SW480 (cell line): ENCODE measurements around the gene UGP2.

ENCODE experiments used
- DNase-seq: peaks from one replicate; pipeline ENCODE4 v3.0.0-alpha.2; 2016; ENCODE audit warnings: low spot score

UGP2 gene

DNA sequence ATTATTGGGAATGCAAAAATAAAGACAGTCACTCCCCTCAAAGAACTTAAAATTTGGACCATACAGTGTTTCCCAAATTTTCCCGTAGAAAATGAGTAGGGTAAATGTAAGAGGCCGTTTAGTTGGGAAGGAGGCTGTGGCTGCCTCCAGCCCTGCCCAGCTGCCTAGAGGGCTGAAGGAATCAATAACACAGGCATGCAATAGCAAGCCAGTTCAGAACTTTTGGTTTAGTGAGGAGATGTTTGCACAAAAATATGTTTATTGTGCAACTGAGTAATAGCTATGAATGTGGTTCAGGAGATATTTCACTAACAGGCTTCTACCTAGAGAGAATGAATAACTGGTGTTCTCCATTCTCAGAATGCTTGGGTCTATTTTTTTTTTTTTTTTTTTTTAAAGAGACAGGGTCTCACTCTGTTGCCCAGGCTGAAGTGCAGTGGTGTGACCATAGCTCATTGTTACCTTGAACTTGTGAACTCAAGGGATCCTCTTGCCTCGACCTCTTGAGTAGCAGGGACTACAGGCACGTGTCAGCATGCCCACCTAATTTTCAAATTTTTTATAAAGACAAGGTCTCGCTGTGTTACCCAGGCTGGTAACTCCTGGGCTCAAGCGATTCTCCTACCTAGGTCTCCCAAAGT lies 23.6 kb downstream of the UGP2 start:
- no peak for DNase-seq

DNA sequence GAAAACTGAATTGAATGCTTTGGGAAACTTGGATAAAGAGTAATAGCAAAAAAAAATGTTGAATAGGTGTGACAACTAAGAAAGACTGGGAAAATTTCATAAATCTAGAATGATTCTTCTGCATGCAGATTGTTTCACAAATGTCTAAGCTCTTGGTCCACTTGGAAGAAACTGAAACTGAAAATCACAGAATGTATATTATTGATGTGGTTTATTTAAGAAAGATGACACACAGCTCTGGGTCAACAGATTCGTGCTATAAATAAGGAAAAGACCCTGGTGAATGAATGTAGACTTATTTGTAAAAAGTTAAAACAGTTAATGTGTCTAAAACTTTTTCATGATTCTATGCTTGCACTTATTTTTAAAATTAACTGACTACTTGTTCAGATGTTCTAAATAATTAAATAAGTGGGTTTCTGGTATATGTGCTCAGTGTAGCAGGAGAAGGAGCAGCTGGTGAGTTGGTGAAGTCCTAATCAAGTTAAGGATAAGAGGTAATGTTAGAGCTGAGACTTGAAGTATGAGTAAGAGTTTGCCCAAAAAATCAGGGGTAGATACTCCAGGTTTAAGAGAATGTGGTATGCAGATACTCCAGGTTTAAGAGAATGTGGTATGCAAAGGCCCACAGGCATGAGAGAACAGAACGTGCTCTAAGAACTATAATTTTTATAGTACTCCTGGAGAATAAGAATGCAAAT lies 24.5 kb downstream of the UGP2 start:
- DNase-seq: no peak

GRCh38 chr2:63870679-63871078 lies 29.0 kb downstream of the UGP2 start:
- no peak for DNase-seq

GRCh38 chr2:63871864-63872263 lies 30.2 kb downstream of the UGP2 start:
- no peak for DNase-seq

- no peak for DNase-seq
These were observed 31.1 kb downstream of the UGP2 start for GRCh38 chr2:63872571-63873328.

GRCh38 chr2:63874204-63875130 lies 32.8 kb downstream of the UGP2 start:
- no peak for DNase-seq

DNA sequence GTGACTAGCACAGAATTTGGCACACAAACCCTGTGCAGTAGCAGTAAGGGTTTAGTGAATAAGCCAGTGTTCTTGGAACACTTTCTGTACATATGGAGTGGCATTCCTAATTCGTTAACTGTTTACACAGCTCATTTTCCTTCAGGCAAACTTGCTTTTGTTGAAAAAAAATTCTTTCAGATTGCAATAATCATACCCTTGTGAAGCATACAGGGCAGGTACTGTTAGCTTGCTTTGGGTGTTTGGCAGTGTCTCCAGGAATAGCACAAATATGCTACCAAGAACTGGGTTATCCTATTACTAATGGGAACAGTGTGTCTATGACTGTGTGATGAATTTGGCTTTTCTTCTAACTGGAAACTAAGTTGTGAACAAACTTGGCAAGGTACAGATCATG lies 33.4 kb downstream of the UGP2 start:
- DNase-seq: no peak

DNA sequence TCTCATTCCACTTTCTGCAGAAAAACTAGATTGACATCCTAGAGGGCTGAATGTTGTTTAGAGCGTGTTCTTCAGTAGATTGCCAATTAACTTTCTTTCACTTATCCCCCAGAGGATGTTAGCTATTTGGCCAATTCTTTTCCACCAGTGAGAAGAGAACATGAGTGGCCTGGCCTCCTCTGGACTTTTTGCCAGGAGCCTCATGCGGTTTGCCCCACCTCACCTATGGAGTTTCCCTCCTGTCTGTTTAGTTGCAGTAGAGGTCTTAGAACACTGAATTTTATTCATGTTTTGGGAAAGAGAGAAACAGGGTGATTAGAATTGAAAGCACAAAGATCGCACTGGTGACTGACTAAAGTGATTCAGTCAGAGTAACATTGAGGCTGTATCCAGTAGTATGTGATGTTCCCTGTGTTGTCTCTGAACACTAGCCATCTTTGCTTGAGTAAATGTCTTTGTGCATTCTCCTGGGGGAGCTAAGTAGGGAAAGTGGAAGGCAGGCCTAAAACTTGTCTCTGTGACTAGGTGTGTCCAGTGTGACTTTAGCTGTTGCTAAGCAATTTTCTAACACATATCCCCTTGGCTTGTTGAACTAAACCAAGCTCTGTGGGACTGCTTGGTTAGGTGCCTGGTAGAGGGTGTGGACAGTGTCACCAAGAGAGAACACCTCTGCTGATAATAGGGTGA lies 34.0 kb downstream of the UGP2 start:
- no peak for DNase-seq

DNA sequence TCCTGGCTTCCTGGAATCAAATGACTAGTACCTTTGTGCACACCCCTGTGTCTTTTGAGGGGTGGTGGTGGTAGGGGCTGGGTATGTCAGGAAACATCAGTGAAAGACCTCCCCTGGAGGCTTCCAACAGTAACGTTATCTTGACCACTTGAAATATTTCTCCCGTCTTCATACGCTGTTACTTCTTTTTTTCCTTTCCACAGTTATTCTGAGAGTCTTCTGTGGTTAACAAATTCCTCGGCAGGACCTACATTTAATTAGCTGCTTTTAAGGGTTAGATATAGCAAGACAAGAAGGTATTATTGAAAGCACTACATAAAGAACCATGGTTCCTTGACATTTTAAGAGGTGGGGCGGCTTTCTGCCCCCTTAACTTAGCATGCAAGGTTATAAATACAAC lies 34.6 kb downstream of the UGP2 start:
- DNase-seq: no peak

- DNase-seq: no peak
These were observed 36.8 kb downstream of the UGP2 start for GRCh38 chr2:63878486-63878885.

GRCh38 chr2:63879876-63880433 lies 38.3 kb downstream of the UGP2 start:
- DNase-seq: no peak

- DNase-seq: no peak
These were observed 38.9 kb downstream of the UGP2 start for GRCh38 chr2:63880625-63881024.

GRCh38 chr2:63881205-63881604 lies 39.5 kb downstream of the UGP2 start:
- DNase-seq: no peak

DNA sequence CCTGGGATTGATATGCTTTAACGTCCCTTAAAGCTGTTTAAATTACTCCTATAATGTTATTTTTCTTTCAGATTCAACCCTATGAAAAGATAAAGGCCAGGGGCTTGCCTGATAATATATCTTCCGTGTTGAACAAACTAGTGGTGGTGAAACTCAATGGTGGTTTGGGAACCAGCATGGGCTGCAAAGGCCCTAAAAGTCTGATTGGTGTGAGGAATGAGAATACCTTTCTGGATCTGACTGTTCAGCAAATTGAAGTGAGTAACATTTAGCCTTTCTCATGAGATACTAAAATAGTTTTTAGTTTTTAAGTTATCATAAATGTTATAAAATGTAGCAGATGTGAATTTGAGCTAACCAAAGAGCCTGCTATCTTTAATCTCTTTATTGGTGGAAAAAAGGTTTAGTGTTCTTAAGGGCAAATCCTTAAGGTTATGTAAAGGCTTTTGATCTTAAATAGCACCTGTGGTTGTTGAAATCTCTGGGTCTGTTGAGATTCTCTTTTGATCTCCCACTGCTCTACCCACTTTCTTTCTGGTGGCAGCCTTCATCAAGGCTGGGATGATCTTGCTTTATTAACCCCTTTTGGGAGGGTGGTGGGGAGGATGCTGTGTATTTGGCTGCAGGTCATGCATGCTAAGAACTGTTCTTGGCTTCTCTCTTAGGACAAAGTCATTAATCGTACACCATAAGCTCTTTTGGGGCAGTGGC lies 40.9 kb downstream of the UGP2 start:
- no peak for DNase-seq

DNA sequence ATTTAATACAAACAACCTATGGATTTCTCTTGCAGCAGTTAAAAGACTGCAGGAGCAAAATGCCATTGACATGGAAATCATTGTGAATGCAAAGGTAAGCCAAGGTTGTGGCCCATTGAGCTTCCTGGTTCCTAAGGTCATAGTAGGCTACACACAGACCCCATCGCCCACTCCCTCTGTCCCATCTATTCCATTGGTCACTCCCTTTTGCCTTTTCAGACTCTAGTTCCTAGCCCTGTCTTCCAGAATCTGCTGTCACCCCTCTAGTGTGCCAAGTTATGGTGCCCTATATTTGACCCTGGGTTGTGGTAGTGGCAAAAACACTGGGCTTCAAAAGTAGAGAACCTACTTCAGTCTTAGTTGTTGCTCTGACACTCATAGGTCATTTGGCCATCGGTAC lies 44.7 kb downstream of the UGP2 start:
- no peak for DNase-seq

GRCh38 chr2:63888053-63888452 lies 46.4 kb downstream of the UGP2 start:
- no peak for DNase-seq

DNA sequence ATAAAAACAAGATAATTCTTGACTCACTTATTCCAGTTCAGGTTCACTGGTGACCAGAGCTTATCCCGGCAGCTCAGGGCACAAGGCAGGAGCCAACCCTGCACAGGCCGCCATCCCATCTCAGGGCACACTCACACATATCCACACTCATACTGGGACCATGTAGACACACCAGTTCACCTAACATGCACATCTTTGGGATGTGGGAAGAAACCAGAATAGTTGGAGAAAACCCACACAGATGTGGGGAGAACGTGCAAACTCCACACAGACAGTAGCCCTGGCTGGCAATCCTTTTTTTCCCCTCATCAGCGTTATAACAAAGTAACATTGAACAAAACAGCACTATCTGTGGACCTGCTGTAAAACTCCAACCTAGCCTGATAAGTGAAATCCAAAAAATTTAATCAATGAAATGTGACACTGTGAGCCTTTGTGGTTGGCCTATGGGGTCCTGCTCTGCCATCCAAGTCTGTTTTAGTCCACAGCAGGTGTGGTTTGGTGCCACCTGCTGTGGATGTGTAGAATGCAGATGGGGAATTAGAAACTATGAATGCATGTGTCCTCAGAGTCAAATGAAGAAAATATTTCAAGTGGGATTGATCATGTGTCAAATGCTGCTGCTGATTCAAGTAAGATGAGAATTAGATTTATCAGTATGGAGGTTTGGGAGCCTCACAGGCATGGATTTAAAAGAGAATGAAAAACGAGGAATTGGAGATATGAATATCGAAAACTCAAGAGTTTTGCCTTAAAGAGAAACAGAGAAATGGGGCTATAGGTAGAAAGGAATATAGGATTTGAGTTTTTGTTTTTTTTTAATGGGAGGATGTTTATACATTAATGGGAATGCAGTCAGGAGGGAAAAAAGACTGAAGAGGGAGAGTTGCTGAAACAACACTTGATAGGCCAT lies 47.0 kb downstream of the UGP2 start:
- DNase-seq: peak; percentile 59

DNA sequence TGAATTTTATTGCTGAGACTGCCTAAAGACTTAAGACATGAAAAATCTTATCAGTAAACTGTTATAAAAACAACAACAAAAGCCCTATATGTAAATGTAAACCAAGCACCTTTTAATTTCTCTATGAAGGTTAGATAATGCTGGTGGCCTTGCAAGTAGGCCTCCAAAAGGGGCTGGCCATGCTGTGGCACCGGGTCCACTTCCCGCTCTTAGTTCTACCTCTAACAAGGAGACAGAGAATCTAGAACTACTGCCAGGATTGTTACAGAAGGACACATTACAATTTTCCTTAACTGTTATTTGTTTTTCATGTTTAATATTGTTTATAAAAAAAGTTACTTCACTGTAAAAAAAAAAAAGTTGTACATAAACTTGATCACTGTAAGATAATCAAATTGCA lies 49.0 kb downstream of the UGP2 start:
- no peak for DNase-seq

DNA sequence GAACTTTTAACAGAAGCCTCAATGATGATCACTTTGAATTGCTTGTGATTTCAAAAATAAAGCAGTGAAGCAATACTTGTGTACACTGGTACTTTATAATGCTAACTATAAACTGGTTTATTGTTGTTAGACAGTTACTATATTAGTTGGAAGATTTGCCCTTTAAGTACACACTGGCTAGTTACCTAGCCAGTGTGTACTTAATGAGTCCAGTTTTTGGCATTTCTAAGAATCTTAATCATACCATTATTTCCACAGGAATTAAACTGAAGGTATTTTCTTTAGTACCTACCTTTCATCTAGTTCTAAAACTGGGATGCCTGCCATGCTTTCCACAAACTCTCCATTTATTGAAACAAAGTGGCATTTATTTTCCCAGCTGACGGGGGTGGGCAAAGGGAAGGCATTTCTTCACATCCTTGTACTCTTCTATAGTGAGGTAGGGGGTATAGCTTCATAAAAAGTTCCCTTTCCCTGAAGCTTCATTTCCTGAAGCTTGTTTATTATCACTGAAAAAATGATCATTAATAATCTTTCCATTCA lies 49.9 kb downstream of the UGP2 start:
- no peak for DNase-seq
